ENCODE data around the gene PRDM16. TPM values are rescaled to one million over a fixed set of nuclear protein-coding genes. Genes with fewer than 3 reads are reported as not detected.

PRDM16 gene
- total RNA-seq, 1 donor from 2014 or later = 84.2 TPM

DNA sequence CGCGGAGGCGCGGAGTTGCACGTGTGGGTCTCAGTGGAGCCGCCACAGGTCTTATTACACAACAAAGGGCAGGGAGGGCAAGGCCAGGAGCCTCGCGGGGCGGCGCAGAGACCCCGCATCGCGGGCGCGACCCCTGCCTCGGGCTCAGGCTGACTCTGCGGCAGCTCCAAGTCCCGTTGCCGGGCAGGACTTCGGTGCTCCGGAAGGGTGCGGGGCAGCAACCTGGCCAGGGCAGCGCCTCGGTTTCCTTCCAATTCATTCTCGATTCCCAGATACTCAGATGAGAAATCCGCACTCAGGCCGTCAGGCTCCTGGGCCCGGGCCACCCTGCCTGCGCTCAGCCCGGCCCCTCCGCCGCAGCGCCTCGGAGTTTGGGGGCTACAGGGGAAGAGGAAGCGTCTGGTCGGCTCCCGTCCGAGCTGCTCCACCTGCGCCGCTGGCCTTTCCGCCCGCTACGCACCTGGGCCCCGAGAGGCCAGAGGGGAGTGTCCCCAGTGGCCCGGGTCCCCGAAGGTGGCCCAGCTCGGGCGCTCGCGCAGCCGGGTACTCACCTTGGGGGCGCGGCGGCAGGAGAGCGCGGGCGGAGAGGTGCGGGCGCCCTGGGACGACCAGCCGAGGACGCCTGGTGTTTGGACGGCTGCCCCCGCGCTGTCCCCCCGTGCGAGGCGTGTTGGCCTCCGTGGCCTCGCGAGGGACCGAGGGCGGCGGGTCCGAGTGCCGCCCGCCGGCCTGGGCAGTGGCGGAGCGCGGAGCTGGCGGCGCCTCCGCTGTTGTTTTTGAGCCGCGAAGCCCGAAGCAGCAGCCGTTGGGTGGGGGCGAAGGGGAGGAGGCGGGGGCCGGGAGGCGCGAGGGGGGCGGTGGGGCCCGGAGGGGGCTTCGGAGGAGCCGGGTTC lies 1.1 kb upstream of the PRDM16 start:
- Histone ChIP-seq H3K4me1 (peaks cover 6 to 36% of the 10 kb centered on the region in 2 donors), H3K4me3 (peak overlapping the region; percentile 69 to 95), H3K27ac (peak overlapping the region; percentile 92 to 100), H3K36me3 (peaks cover 0 to 10% of the 10 kb centered on the region in 2 donors), H3K27me3 (no peaks in the 10 kb centered on the region), H3K9me3 (no peaks in the 10 kb centered on the region)
- intact Hi-C loops (cut with DNase I) = loop anchor here (2.0 kb wide), 5 partner anchors 215 to 355 kb away; no protein-coding TSS in a partner anchor
- TF ChIP-seq CTCF (IDR thresholded peaks at IDR 0.05) = no peak
- peak; percentile 7 to 65 for DNase-seq (ENCODE audit: low spot score in 2 of 2)

- peaks cover 7 to 32% of the 10 kb centered on the region in 2 donors for H3K4me1 ChIP-seq
- H3K36me3 ChIP-seq = peaks cover 0 to 7% of the 10 kb centered on the region in 2 donors
- H3K4me3 ChIP-seq = peak overlapping the region; percentile 95 to 97
- peak overlapping the region; percentile 99 to 100 for H3K27ac ChIP-seq
- peak in 1 of 3 experiments; percentile 49 for TF ChIP-seq CTCF (IDR thresholded peaks at IDR 0.05)
- H3K27me3 ChIP-seq = no peaks in the 10 kb centered on the region
- intact Hi-C loops (cut with DNase I) = loop anchor here (1.0 to 2.0 kb wide), 4 partner anchors 117 to 327 kb away; no protein-coding TSS in a partner anchor
- DNase-seq (ENCODE audit: low spot score in 2 of 2) = peak; percentile 8 to 82
- H3K9me3 ChIP-seq = no peaks in the 10 kb centered on the region
Observed at GRCh38 chr1:3069491-3070308, 697 bp downstream of the PRDM16 start.

GRCh38 chr1:3070309-3070643 lies 1.3 kb downstream of the PRDM16 start:
- no peak for TF ChIP-seq CTCF (IDR thresholded peaks at IDR 0.05)
- H3K4me3 ChIP-seq = peak overlapping the region; percentile 95 to 97
- H3K4me1 ChIP-seq = peaks cover 10 to 33% of the 10 kb centered on the region in 2 donors
- H3K9me3 ChIP-seq = no peaks in the 10 kb centered on the region
- peaks cover 0 to 7% of the 10 kb centered on the region in 2 donors for H3K36me3 ChIP-seq
- DNase-seq (ENCODE audit: low spot score in 2 of 2) = no peak
- H3K27me3 ChIP-seq = no peaks in the 10 kb centered on the region
- intact Hi-C loops (cut with DNase I) = loop anchor here (2.0 kb wide), 1 partner anchor 117 kb away; no protein-coding TSS in a partner anchor
- peak overlapping the region; percentile 99 to 100 for H3K27ac ChIP-seq

- intact Hi-C loops (cut with DNase I) = loop anchor here (2.0 kb wide), 1 partner anchor 116 kb away; no protein-coding TSS in a partner anchor
- TF ChIP-seq CTCF (IDR thresholded peaks at IDR 0.05) = no peak
- no peak for DNase-seq (ENCODE audit: low spot score in 2 of 2)
- Histone ChIP-seq H3K27ac (peak overlapping the region; percentile 99 to 100), H3K4me3 (peak overlapping the region; percentile 95 to 97), H3K27me3 (no peaks in the 10 kb centered on the region), H3K4me1 (peaks cover 15 to 33% of the 10 kb centered on the region in 2 donors), H3K9me3 (no peaks in the 10 kb centered on the region), H3K36me3 (peaks cover 0 to 7% of the 10 kb centered on the region in 2 donors)
Observed at GRCh38 chr1:3070644-3071564, 1.9 kb downstream of the PRDM16 start.

Measured in ascending aorta (tissue), 2 donors.